Measurements from ENCODE around the gene CABLES2.
"Not testable (repeated sequence)": the region's sequence is repeated elsewhere in the genome, so short reads cannot be mapped to it uniquely, and the experiment has no call there.

CABLES2 gene

GRCh38 chr20:62388839-62389600, 18.1 kb downstream of the CABLES2 start:
- no peak for DNase-seq

GRCh38 chr20:62387933-62388635, 19.0 kb downstream of the CABLES2 start:
- DNase-seq: no peak

GRCh38 chr20:62387219-62387913, 19.7 kb downstream of the CABLES2 start:
- no peak for DNase-seq

GRCh38 chr20:62386383-62387218, 20.5 kb downstream of the CABLES2 start, which contains the start of gene RPS21:
TSS of gene RPS21 (plus strand) at chr20:62387103. CDS start at chr20:62387339, 236 bp downstream.
- DNase-seq: peak; percentile 95

- DNase-seq: peak; percentile 82
Observed at GRCh38 chr20:62382306-62383198, 24.5 kb downstream of the CABLES2 start.

GRCh38 chr20:62381842-62382241, 25.2 kb downstream of the CABLES2 start:
- no peak for DNase-seq

- no peak for DNase-seq
Observed at GRCh38 chr20:62381202-62381797, 25.8 kb downstream of the CABLES2 start.

- no peak for DNase-seq
Observed at GRCh38 chr20:62378215-62378614, 28.9 kb downstream of the CABLES2 start.

- no peak for DNase-seq
Observed at GRCh38 chr20:62377615-62378178, 29.4 kb downstream of the CABLES2 start.

GRCh38 chr20:62377064-62377461, 30.0 kb downstream of the CABLES2 start:
- DNase-seq: no peak

- DNase-seq: no peak
Observed at GRCh38 chr20:62376112-62377063, 30.7 kb downstream of the CABLES2 start.

- DNase-seq: no peak
Observed at GRCh38 chr20:62374331-62375152, 32.5 kb downstream of the CABLES2 start.

- DNase-seq: not testable (repeated sequence)
Observed at GRCh38 chr20:62373631-62374179, 33.4 kb downstream of the CABLES2 start.

- DNase-seq: no peak
Observed at GRCh38 chr20:62372042-62372993, 34.8 kb downstream of the CABLES2 start.

GRCh38 chr20:62371588-62372041, 35.5 kb downstream of the CABLES2 start:
- no peak for DNase-seq

GRCh38 chr20:62370807-62371587, 36.1 kb downstream of the CABLES2 start:
- no peak for DNase-seq
